HepG2 (cell line): Measurements from ENCODE around the gene RABIF. TPM values are rescaled to one million over a fixed set of nuclear protein-coding genes. Genes with fewer than 3 reads are reported as not detected.

Source experiments
- ATAC-seq: fragments of 200-7000 bp; cut with Tn5 transposase; 3 replicates; pipeline ENCODE4 v1.9.1; 2020; ENCODE audit warnings: mild to moderate bottlenecking, moderate library complexity
- BruUV-seq: library from RNA; stranded (reverse); fragments of 400-500 nt; replicated peaks from 2 replicates; lab custom pipeline; 2021; lab: Mats Ljungman, UMichigan
- CTCF ChIA-PET: fragments of 300-600 bp; formaldehyde crosslinking; extraction: SDS; loops from one replicate; lab custom pipeline; 2021; ENCODE audit warnings: low total read pairs, inconsistent platforms, low intra/inter-chr PET ratio; lab: Yijun Ruan, JAX
- POLR2A ChIA-PET: fragments of 350-600 bp; sonication (Branson Sonifier 250); formaldehyde crosslinking; loops from one replicate; lab custom pipeline; 2020; ENCODE audit warnings: antibody characterized with exemption, inconsistent platforms; lab: Yijun Ruan, JAX
- DNase-seq: peaks from one replicate; pipeline ENCODE4 v3.0.0-alpha.2; 2015; ENCODE audit warnings: low spot score
- FAIRE-seq: peaks from 3 replicates; lab custom pipeline; 2011; peaks lifted over from hg19 to GRCh38; lab: Jason Lieb, UNC
- H2AFZ ChIP-seq: one replicate; pipeline ENCODE4 v1.6.1; 2011; ENCODE audit warnings: low read length, inconsistent platforms
- H3K27ac ChIP-seq: fragments of 300-600 bp; 3 replicates; pipeline ENCODE4 v1.8.0; 2011; ENCODE audit warnings: mixed run types, mild to moderate bottlenecking, mixed read lengths, low read length, inconsistent platforms; ENCODE audit not compliant: insufficient read depth; ENCODE audit errors: extremely low read length
- H3K27me3 ChIP-seq, 2 experiments: fragments of 200-600 bp in 1 of 2; 2 replicates in 1 of 2; 3 replicates in 1 of 2; pipeline versions ENCODE4 v1.6.0 to v1.8.0; 2011; ENCODE audit warnings: low read length in 2 of 2, mild to moderate bottlenecking in 2 of 2, moderate library complexity in 2 of 2, inconsistent platforms in 1 of 2; ENCODE audit not compliant: insufficient read depth in 2 of 2, control insufficient read depth in 1 of 2
- H3K36me3 ChIP-seq, 2 experiments: fragments of 200-600 bp in 1 of 2; replicated peaks in 1 of 2; 2 replicates in 1 of 2; 3 replicates in 1 of 2; pipeline versions ENCODE4 v1.5.1 to v1.8.0; 2011; ENCODE audit warnings: low read length in 2 of 2, inconsistent platforms in 1 of 2; ENCODE audit not compliant: insufficient read depth in 2 of 2, control insufficient read depth in 1 of 2
- H3K4me1 ChIP-seq: 2 replicates; pipeline ENCODE4 v1.5.1; 2012; ENCODE audit warnings: low read length, inconsistent platforms; ENCODE audit not compliant: insufficient read depth
- H3K4me2 ChIP-seq: 2 replicates; pipeline ENCODE4 v1.6.0; 2011; ENCODE audit warnings: low read depth, low read length, inconsistent platforms
- H3K4me3 ChIP-seq, 3 experiments: fragments of 200-600 bp in 1 of 3; sonication (generic), shearing (Covaris generic) in 1 of 3; replicated peaks in 1 of 3; 2 replicates each; pipeline ENCODE4 v1.5.1; 2011 to 2016; ENCODE audit warnings: low read length in 3 of 3, inconsistent platforms in 2 of 3, low read depth in 2 of 3, mild to moderate bottlenecking in 2 of 3, control low read depth in 1 of 3, mixed read lengths in 1 of 3; ENCODE audit not compliant: insufficient read depth in 1 of 3
- H3K79me2 ChIP-seq: one replicate; pipeline ENCODE4 v1.6.1; 2011; ENCODE audit warnings: low read length, inconsistent platforms; ENCODE audit not compliant: insufficient read depth
- H3K9ac ChIP-seq: 2 replicates; pipeline ENCODE4 v1.6.0; 2011; ENCODE audit warnings: mild to moderate bottlenecking, low read depth, low read length, inconsistent platforms; ENCODE audit not compliant: insufficient read depth
- H3K9me3 ChIP-seq: 2 replicates; pipeline ENCODE4 v1.5.1; 2012; ENCODE audit warnings: mild to moderate bottlenecking, low read length
- H4K20me1 ChIP-seq: 2 replicates; pipeline ENCODE4 v1.6.0; 2011; ENCODE audit warnings: inconsistent platforms, mild to moderate bottlenecking, low read length, moderate library complexity; ENCODE audit not compliant: insufficient read depth
- CBX2 ChIP-seq, 2 experiments: fragments of 200-600 bp in 1 of 2; sonication (generic); formaldehyde crosslinking in 1 of 2; IDR thresholded peaks; 2 replicates each; pipeline versions ENCODE4 v1.7.0 to v1.8.1; 2018 to 2022; ENCODE audit warnings: low read depth in 2 of 2, low read length in 1 of 2, mild to moderate bottlenecking in 1 of 2, missing genetic modification reagents in 1 of 2
- CENPX ChIP-seq: sonication (generic); formaldehyde crosslinking; IDR thresholded peaks from 2 replicates; pipeline ENCODE4 v1.9.0; 2021; ENCODE audit warnings: mild to moderate bottlenecking, missing genetic modification reagents, moderate library complexity
- MXI1 ChIP-seq: IDR thresholded peaks from 3 replicates; pipeline ENCODE4 v1.6.1; 2012; ENCODE audit warnings: low read depth, low read length, inconsistent platforms, borderline replicate concordance
- NFE2L1 ChIP-seq: sonication (generic); formaldehyde crosslinking; IDR thresholded peaks from 2 replicates; pipeline ENCODE4 v1.4.0; 2020; ENCODE audit warnings: missing genetic modification reagents, mild to moderate bottlenecking, borderline replicate concordance
- PHF5A ChIP-seq: IDR thresholded peaks from one replicate; pipeline ENCODE4 v1.6.1; 2018; ENCODE audit warnings: low read depth, missing genetic modification reagents; ENCODE audit not compliant: unreplicated experiment
- PPARG ChIP-seq: conservative IDR thresholded peaks from 2 replicates; pipeline ENCODE4 v1.6.1; 2016; ENCODE audit warnings: missing biosample characterization, missing genetic modification reagents
- SMYD3 ChIP-seq: sonication (generic); formaldehyde crosslinking; IDR thresholded peaks from 2 replicates; pipeline ENCODE4 v1.8.1; 2023; ENCODE audit warnings: mild to moderate bottlenecking, missing genetic modification reagents
- ZNF292 ChIP-seq: sonication (generic); formaldehyde crosslinking; IDR thresholded peaks from 2 replicates; pipeline ENCODE4 v1.8.1; 2022; ENCODE audit warnings: mild to moderate bottlenecking, low read depth, missing genetic modification reagents, borderline replicate concordance
- ZNF441 ChIP-seq: sonication (generic); formaldehyde crosslinking; IDR thresholded peaks from 2 replicates; pipeline ENCODE4 v1.7.0; 2021; ENCODE audit warnings: missing genetic modification reagents, borderline replicate concordance
- ZNF468 ChIP-seq: sonication (generic); formaldehyde crosslinking; IDR thresholded peaks from 2 replicates; pipeline ENCODE4 v1.8.0; 2022; ENCODE audit warnings: mild to moderate bottlenecking, moderate library complexity, missing genetic modification reagents
- ZSCAN25 ChIP-seq: sonication (generic); formaldehyde crosslinking; IDR thresholded peaks from 2 replicates; pipeline ENCODE4 v1.8.0; 2022; ENCODE audit warnings: mild to moderate bottlenecking, missing genetic modification reagents
- in situ Hi-C: cut with HindIII; loops from 2 replicates; pipeline ENCODE4 v1.10.0; 2017; ENCODE audit warnings: low pct_unique_long_range_greater_than_20kb; ENCODE audit not compliant: extremely low pct_ligation_motif_present
- intact Hi-C: fragments of 100-400 bp; cut with micrococcal nuclease; formaldehyde crosslinking; loops from one replicate; pipeline ENCODE4 v1.10.0; 2022; ENCODE audit not compliant: unreplicated experiment
- polyA plus RNA-seq, 8 experiments: library from polyadenylated mRNA; depleted of rRNA in 3 of 8; stranded (reverse) in 7 of 8; unstranded in 1 of 8; fragments of >200 nt; fragmentation: Illumina TruSeq in 4 of 8; extraction: Trizol in 4 of 8; gene quantifications; 2 replicates each; pipeline versions ENCODE4 v1.2.1 to v1.2.3, GENCODE V29; 2011 to 2016; ENCODE audit warnings: low read depth in 4 of 8, missing spikeins in 1 of 8, mixed read lengths in 1 of 8; ENCODE audit not compliant: insufficient read depth in 1 of 8
- total RNA-seq, 5 experiments: library from RNA; depleted of rRNA; stranded (reverse); fragments of >200 nt; fragmentation: Illumina TruSeq; extraction: Trizol; gene quantifications; 2 replicates each; pipeline ENCODE4 v1.2.3, GENCODE V29; 2016; ENCODE audit warnings: low read depth in 1 of 5
- TF ChIP-seq, protein P1 (sequence below): sonication (generic); formaldehyde crosslinking; conservative IDR thresholded peaks from 2 replicates; pipeline ENCODE4 v1.5.0; 2020; ENCODE audit warnings: missing genetic modification reagents
- TF ChIP-seq, protein P2 (sequence below): sonication (generic); formaldehyde crosslinking; IDR thresholded peaks from 2 replicates; pipeline ENCODE4 v1.5.1; 2020; ENCODE audit warnings: mild to moderate bottlenecking, missing genetic modification reagents, borderline replicate concordance
- TF ChIP-seq, protein P3 (sequence below): IDR thresholded peaks from 2 replicates; pipeline ENCODE4 v1.6.1; 2016; ENCODE audit warnings: low read depth, control low read depth
- TF ChIP-seq, protein P4 (sequence below): sonication (generic); formaldehyde crosslinking; IDR thresholded peaks from 2 replicates; pipeline ENCODE4 v1.4.0; 2020; ENCODE audit warnings: missing genetic modification reagents
- TF ChIP-seq, protein P5 (sequence below), 2 experiments: sonication (generic) in 1 of 2; formaldehyde crosslinking in 1 of 2; IDR thresholded peaks; 2 replicates each; pipeline versions ENCODE4 v1.4.0 to v1.6.1; 2016 to 2020; ENCODE audit warnings: borderline replicate concordance in 1 of 2, low read depth in 1 of 2, mild to moderate bottlenecking in 1 of 2, missing genetic modification reagents in 1 of 2

Gene RABIF
- total and polyA plus RNA-seq, 2 of the 13 experiments (the other 11 are each of a cell fraction or from before 2014, with no cell fraction given), result 7.6 to 8.3 TPM

DNA sequence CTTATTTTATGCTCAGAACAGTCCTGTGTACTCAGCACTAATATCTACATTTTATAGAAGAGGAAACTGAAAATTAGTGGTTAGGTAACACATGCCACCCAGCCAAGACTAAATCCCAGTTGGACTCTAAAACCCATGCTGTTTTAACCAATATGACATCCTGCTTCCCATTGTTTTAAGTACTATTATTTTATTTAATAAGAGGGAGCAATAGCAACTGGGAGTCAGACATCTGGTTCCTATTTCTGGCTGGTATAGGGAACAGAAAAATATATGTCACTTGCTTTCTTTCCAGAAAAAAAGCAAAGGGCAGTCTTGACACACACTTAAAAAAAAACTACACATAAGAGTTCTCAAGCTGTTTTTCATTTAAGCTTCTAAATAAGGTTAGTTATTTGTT, 26.2 kb upstream of the RABIF start:
- in situ Hi-C loops (no loop called here), intact Hi-C loops (no loop called here)
- Histone ChIP-seq H4K20me1 (no peaks in the 10 kb centered on the region), H3K4me2 (no peak overlapping the region), H3K27ac (no peak overlapping the region), H3K4me1 (no peaks in the 10 kb centered on the region), H3K79me2 (no peaks in the 10 kb centered on the region), H3K9me3 (no peaks in the 10 kb centered on the region), H3K27me3 (no peaks in the 10 kb centered on the region), H3K4me3 (no peak overlapping the region), H3K9ac (no peak overlapping the region), H3K36me3 (peaks cover 12 to 48% of the 10 kb centered on the region in 2 experiments), H2AFZ (no peak overlapping the region)
- POLR2A ChIA-PET, result no interaction called here
- CTCF ChIA-PET, result no interaction called here
- FAIRE-seq (no peak), DNase-seq (no peak), ATAC-seq (no peak)
- TF ChIP-seq, protein P1, sequence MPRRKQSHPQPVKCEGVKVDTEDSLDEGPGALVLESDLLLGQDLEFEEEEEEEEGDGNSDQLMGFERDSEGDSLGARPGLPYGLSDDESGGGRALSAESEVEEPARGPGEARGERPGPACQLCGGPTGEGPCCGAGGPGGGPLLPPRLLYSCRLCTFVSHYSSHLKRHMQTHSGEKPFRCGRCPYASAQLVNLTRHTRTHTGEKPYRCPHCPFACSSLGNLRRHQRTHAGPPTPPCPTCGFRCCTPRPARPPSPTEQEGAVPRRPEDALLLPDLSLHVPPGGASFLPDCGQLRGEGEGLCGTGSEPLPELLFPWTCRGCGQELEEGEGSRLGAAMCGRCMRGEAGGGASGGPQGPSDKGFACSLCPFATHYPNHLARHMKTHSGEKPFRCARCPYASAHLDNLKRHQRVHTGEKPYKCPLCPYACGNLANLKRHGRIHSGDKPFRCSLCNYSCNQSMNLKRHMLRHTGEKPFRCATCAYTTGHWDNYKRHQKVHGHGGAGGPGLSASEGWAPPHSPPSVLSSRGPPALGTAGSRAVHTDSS (CRISPR knock-in tag), result no peak
- TF ChIP-seq ZNF468 (CRISPR knock-in tag) (no peak), PHF5A (no peak), ZSCAN25 (CRISPR knock-in tag) (no peak), NFE2L1 (no peak), CENPX (CRISPR knock-in tag) (no peak), MXI1 (no peak), CBX2 (IDR thresholded peaks at IDR 0.05; ENCODE audit: low read depth, low read length) (no peak), CBX2 (CRISPR knock-in tag; IDR thresholded peaks at IDR 0.05; ENCODE audit: low read depth) (no peak), ZNF441 (CRISPR knock-in tag) (no peak), SMYD3 (CRISPR knock-in tag) (no peak), ZNF292 (CRISPR knock-in tag) (no peak), PPARG (CRISPR knock-in tag) (no peak)
- TF ChIP-seq, protein P2, sequence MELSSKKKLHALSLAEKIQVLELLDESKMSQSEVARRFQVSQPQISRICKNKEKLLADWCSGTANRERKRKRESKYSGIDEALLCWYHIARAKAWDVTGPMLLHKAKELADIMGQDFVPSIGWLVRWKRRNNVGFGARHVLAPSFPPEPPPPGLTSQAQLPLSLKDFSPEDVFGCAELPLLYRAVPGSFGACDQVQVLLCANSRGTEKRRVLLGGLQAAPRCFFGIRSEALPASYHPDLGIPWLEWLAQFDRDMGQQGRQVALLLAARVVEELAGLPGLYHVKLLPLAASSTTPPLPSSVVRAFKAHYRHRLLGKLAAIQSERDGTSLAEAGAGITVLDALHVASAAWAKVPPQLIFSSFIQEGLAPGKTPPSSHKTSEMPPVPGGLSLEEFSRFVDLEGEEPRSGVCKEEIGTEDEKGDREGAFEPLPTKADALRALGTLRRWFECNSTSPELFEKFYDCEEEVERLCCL, result no peak
- TF ChIP-seq, protein P3, sequence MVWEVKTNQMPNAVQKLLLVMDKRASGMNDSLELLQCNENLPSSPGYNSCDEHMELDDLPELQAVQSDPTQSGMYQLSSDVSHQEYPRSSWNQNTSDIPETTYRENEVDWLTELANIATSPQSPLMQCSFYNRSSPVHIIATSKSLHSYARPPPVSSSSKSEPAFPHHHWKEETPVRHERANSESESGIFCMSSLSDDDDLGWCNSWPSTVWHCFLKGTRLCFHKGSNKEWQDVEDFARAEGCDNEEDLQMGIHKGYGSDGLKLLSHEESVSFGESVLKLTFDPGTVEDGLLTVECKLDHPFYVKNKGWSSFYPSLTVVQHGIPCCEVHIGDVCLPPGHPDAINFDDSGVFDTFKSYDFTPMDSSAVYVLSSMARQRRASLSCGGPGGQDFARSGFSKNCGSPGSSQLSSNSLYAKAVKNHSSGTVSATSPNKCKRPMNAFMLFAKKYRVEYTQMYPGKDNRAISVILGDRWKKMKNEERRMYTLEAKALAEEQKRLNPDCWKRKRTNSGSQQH (CRISPR knock-in tag), result no peak
- TF ChIP-seq, protein P4, sequence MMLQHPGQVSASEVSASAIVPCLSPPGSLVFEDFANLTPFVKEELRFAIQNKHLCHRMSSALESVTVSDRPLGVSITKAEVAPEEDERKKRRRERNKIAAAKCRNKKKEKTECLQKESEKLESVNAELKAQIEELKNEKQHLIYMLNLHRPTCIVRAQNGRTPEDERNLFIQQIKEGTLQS (CRISPR knock-in tag), result no peak
- TF ChIP-seq, protein P5, sequence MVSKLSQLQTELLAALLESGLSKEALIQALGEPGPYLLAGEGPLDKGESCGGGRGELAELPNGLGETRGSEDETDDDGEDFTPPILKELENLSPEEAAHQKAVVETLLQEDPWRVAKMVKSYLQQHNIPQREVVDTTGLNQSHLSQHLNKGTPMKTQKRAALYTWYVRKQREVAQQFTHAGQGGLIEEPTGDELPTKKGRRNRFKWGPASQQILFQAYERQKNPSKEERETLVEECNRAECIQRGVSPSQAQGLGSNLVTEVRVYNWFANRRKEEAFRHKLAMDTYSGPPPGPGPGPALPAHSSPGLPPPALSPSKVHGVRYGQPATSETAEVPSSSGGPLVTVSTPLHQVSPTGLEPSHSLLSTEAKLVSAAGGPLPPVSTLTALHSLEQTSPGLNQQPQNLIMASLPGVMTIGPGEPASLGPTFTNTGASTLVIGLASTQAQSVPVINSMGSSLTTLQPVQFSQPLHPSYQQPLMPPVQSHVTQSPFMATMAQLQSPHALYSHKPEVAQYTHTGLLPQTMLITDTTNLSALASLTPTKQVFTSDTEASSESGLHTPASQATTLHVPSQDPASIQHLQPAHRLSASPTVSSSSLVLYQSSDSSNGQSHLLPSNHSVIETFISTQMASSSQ (IDR thresholded peaks at IDR 0.05; ENCODE audit: low read depth), result no peak
- TF ChIP-seq, protein P5 (CRISPR knock-in tag; IDR thresholded peaks at IDR 0.05; ENCODE audit: borderline replicate concordance), result no peak
- no TSS peak for BruUV-seq
